HCT116 (cell line): ENCODE data around the gene ARID5B. TPM values are rescaled to one million over a fixed set of nuclear protein-coding genes. Genes with fewer than 3 reads are reported as not detected.

Source experiments
- ATAC-seq: fragments of 200-7000 bp; cut with Tn5 transposase; 2 replicates; pipeline ENCODE4 v1.9.1; 2020; ENCODE audit warnings: mild to moderate bottlenecking, moderate library complexity
- BruUV-seq: library from RNA; stranded (reverse); fragments of 400-500 nt; replicated peaks from 2 replicates; lab custom pipeline; 2021; lab: Mats Ljungman, UMichigan
- CTCF ChIA-PET: fragments of 300-600 bp; sonication (Branson Sonifier 250); formaldehyde crosslinking; loops from one replicate; lab custom pipeline; 2021; ENCODE audit warnings: antibody characterized with exemption; lab: Charles Lee
- POLR2A ChIA-PET: fragments of 300-600, 350-600 bp; sonication (Branson Sonifier 250); formaldehyde crosslinking; loops from one replicate; lab custom pipeline; 2021; ENCODE audit warnings: antibody characterized with exemption; lab: Charles Lee
- RAD21 ChIA-PET, 2 experiments: fragments of 300-600 bp; sonication (Branson Sonifier 250); formaldehyde crosslinking; loops; one replicate each; lab custom pipeline; 2023; ENCODE audit warnings: low total read pairs in 2 of 2; ENCODE audit not compliant: uncharacterized antibody in 2 of 2, unreplicated experiment in 2 of 2, low non-redundant PET in 1 of 2; lab: Charles Lee
- DNase-seq: peaks from one replicate; pipeline ENCODE4 v3.0.0-alpha.2; 2010; ENCODE audit warnings: low read depth, low spot score
- H2AFZ ChIP-seq: fragments of 200-600 bp; shearing (Covaris generic), sonication (generic); 2 replicates; pipeline ENCODE4 v1.6.1; 2017; ENCODE audit warnings: low read depth, mixed run types, mixed read lengths, antibody characterized with exemption, low read length; ENCODE audit not compliant: poor library complexity, severe bottlenecking
- H3K27ac ChIP-seq: 2 replicates; pipeline ENCODE4 v1.5.1; 2012; ENCODE audit warnings: low read depth, low read length
- H3K27me3 ChIP-seq: fragments of 200-600 bp; sonication (generic); 2 replicates; pipeline ENCODE4 v1.6.1; 2016; ENCODE audit warnings: mixed run types, low read length, mixed read lengths; ENCODE audit not compliant: insufficient read depth
- H3K36me3 ChIP-seq, 2 experiments: fragments of 200-500 bp in 1 of 2; fragments of 200-600 bp in 1 of 2; sonication (Bioruptor generic) in 1 of 2; sonication (generic) in 1 of 2; 2 replicates each; pipeline versions ENCODE4 v1.5.1 to v1.6.1; 2014 to 2016; ENCODE audit warnings: low read length in 2 of 2, inconsistent platforms in 1 of 2, mixed read lengths in 1 of 2, mixed run types in 1 of 2; ENCODE audit not compliant: insufficient read depth in 2 of 2, control insufficient read depth in 1 of 2
- H3K4me1 ChIP-seq, 2 experiments: fragments of 200-600 bp in 1 of 2; sonication (generic) in 1 of 2; 2 replicates each; pipeline versions ENCODE4 v1.5.1 to v1.6.1; 2012 to 2017; ENCODE audit warnings: low read length in 2 of 2, inconsistent platforms in 1 of 2, mild to moderate bottlenecking in 1 of 2, mixed read lengths in 1 of 2, mixed run types in 1 of 2, moderate library complexity in 1 of 2; ENCODE audit not compliant: insufficient read depth in 2 of 2, control insufficient read depth in 1 of 2
- H3K4me2 ChIP-seq: fragments of 200-600 bp; sonication (generic); 2 replicates; pipeline ENCODE4 v1.6.1; 2017; ENCODE audit warnings: mixed run types, low read length, mixed read lengths
- H3K4me3 ChIP-seq, 2 experiments: fragments of 200-600 bp in 1 of 2; sonication (generic) in 1 of 2; replicated peaks in 1 of 2; 2 replicates each; pipeline ENCODE4 v1.5.1; 2011 to 2016; ENCODE audit warnings: low read length in 2 of 2, control low read depth in 1 of 2, low read depth in 1 of 2, mild to moderate bottlenecking in 1 of 2, mixed read lengths in 1 of 2, mixed run types in 1 of 2
- H3K79me2 ChIP-seq: fragments of 200-600 bp; sonication (generic); 2 replicates; pipeline ENCODE4 v1.6.1; 2017; ENCODE audit warnings: mild to moderate bottlenecking, mixed run types, low read length, moderate library complexity, mixed read lengths; ENCODE audit not compliant: insufficient read depth
- H3K9ac ChIP-seq: fragments of 200-600 bp; sonication (generic); 2 replicates; pipeline ENCODE4 v1.6.1; 2016; ENCODE audit warnings: low read length, mixed read lengths
- H3K9me2 ChIP-seq: fragments of 200-600 bp; sonication (generic), shearing (Covaris generic); 2 replicates; pipeline ENCODE4 v1.6.1; 2017; ENCODE audit warnings: mixed run types, mild to moderate bottlenecking, moderate library complexity; ENCODE audit not compliant: insufficient read depth
- H3K9me3 ChIP-seq, 2 experiments: fragments of 200-500 bp in 1 of 2; fragments of 200-600 bp in 1 of 2; sonication (Bioruptor generic) in 1 of 2; sonication (generic) in 1 of 2; 2 replicates each; pipeline ENCODE4 v1.6.1; 2014 to 2017; ENCODE audit warnings: low read length in 2 of 2, mixed read lengths in 2 of 2, inconsistent platforms in 1 of 2, low read depth in 1 of 2, mild to moderate bottlenecking in 1 of 2, mixed run types in 1 of 2, moderate library complexity in 1 of 2; ENCODE audit not compliant: control insufficient read depth in 1 of 2, insufficient read depth in 1 of 2
- H4K20me1 ChIP-seq: fragments of 200-600 bp; sonication (generic), shearing (Covaris generic); 2 replicates; pipeline ENCODE4 v1.6.1; 2017; ENCODE audit warnings: mixed run types, mild to moderate bottlenecking, moderate library complexity; ENCODE audit not compliant: insufficient read depth
- CEBPB ChIP-seq: IDR thresholded peaks from 2 replicates; pipeline ENCODE4 v1.6.1; 2012; ENCODE audit warnings: low read depth
- EGR1 ChIP-seq: IDR thresholded peaks from 2 replicates; pipeline ENCODE4 v1.6.1; 2012; ENCODE audit warnings: low read depth
- EZH2 ChIP-seq: fragments of 200-600 bp; sonication (generic); IDR thresholded peaks from 2 replicates; pipeline ENCODE4 v1.6.1; 2017; ENCODE audit warnings: antibody characterized with exemption, mixed run types
- FOSL1 ChIP-seq: IDR thresholded peaks from 2 replicates; pipeline ENCODE4 v1.6.1; 2012; ENCODE audit warnings: low read depth
- JUND ChIP-seq: IDR thresholded peaks from 2 replicates; pipeline ENCODE4 v1.6.1; 2012
- POLR2A ChIP-seq: IDR thresholded peaks from 2 replicates; pipeline ENCODE4 v1.7.0; 2011; ENCODE audit warnings: borderline replicate concordance; ENCODE audit not compliant: insufficient read depth, insufficient read length; ENCODE audit errors: extremely low read depth
- REST ChIP-seq: IDR thresholded peaks from 2 replicates; pipeline ENCODE4 v1.6.1; 2012; ENCODE audit warnings: low read depth
- TCF7L2 ChIP-seq: IDR thresholded peaks from 2 replicates; pipeline ENCODE4 v1.7.0; 2011; ENCODE audit warnings: borderline replicate concordance, inconsistent platforms; ENCODE audit not compliant: insufficient read depth, insufficient read length; ENCODE audit errors: extremely low read depth
- ZBTB33 ChIP-seq: IDR thresholded peaks from 2 replicates; pipeline ENCODE4 v1.6.1; 2011; ENCODE audit warnings: mild to moderate bottlenecking, low read length, moderate library complexity; ENCODE audit not compliant: insufficient replicate concordance; ENCODE audit errors: extremely low read depth
- ZFX ChIP-seq: fragments of 450-650 bp; IDR thresholded peaks from 2 replicates; pipeline ENCODE4 v1.6.1; 2017
- intact Hi-C: fragments of 100-400 bp; cut with micrococcal nuclease; formaldehyde crosslinking; loops from 2 replicates; pipeline ENCODE4 v1.10.0; 2022
- total RNA-seq: library from RNA; stranded (reverse); gene quantifications from one replicate; pipeline ENCODE4 v1.2.1, GENCODE V29; 2021; ENCODE audit not compliant: unreplicated experiment

Gene ARID5B
- total RNA-seq, 1 experiment from 2014 or later = 4.7 TPM

- Histone ChIP-seq H3K36me3 (peaks cover 0 to 7% of the 10 kb centered on the region in 2 experiments; a peak in 2 of 4 replicates), H3K27ac (no peak overlapping the region), H3K4me2 (no peak overlapping the region), H3K79me2 (no peaks in the 10 kb centered on the region), H4K20me1 (no peaks in the 10 kb centered on the region), H3K9me2 (no peaks in the 10 kb centered on the region), H3K9me3 (no peaks in the 10 kb centered on the region), H3K27me3 (no peaks in the 10 kb centered on the region), H2AFZ (no peak overlapping the region), H3K4me3 (no peak overlapping the region), H3K4me1 (no peaks in the 10 kb centered on the region), H3K9ac (no peak overlapping the region)
- ATAC-seq (no peak), DNase-seq (no peak)
- CTCF ChIA-PET = no interaction called here
- POLR2A ChIA-PET = no interaction called here
- RAD21 ChIA-PET = no interaction called here
- BruUV-seq = no TSS peak
- intact Hi-C loops = no loop called here
- TF ChIP-seq EGR1 = no peak
- no peak for TF ChIP-seq TCF7L2
- TF ChIP-seq EZH2 = no peak
- no peak for TF ChIP-seq JUND
- no peak for TF ChIP-seq REST
- no peak for TF ChIP-seq ZFX
- no peak for TF ChIP-seq FOSL1
- TF ChIP-seq CEBPB = no peak
- no peak for TF ChIP-seq POLR2A
- TF ChIP-seq ZBTB33 = no peak
Observed at GRCh38 chr10:62085404-62085803, 183.9 kb downstream of the ARID5B start.
